CD14-positive monocyte (primary cell): ENCODE data around the gene SNX18. TPM values are rescaled to one million over a fixed set of nuclear protein-coding genes. Genes with fewer than 3 reads are reported as not detected.

ENCODE experiments used
- DNase-seq, 3 donors: peaks; one replicate each; pipeline ENCODE4 v3.0.0-alpha.2; 2011 to 2022
- H2AFZ ChIP-seq: 2 replicates; pipeline ENCODE4 v1.6.0; 2012; ENCODE audit warnings: mild to moderate bottlenecking, low read depth, low read length, inconsistent platforms; ENCODE audit not compliant: insufficient read depth, poor library complexity, severe bottlenecking
- H3K27ac ChIP-seq, 2 donors: 1 replicate in 1 of 2; 2 replicates in 1 of 2; pipeline ENCODE4 v1.5.1; 2012 to 2013; ENCODE audit warnings: low read length in 2 of 2, control low read depth in 1 of 2, inconsistent platforms in 1 of 2, low read depth in 1 of 2, mild to moderate bottlenecking in 1 of 2
- H3K27me3 ChIP-seq, 2 donors: one replicate each; pipeline versions ENCODE4 v1.6.0 to v1.6.1; 2011 to 2013; ENCODE audit warnings: low read length in 2 of 2; ENCODE audit not compliant: control insufficient read depth in 2 of 2, insufficient read depth in 2 of 2
- H3K36me3 ChIP-seq, 2 donors: replicated peaks in 1 of 2; 1 replicate in 1 of 2; 2 replicates in 1 of 2; pipeline versions ENCODE4 v1.5.1 to v1.6.1; 2012 to 2013; ENCODE audit warnings: low read length in 2 of 2, control low read depth in 1 of 2, inconsistent platforms in 1 of 2, mild to moderate bottlenecking in 1 of 2; ENCODE audit not compliant: insufficient read depth in 2 of 2, control insufficient read depth in 1 of 2
- H3K4me1 ChIP-seq, 2 donors: 1 replicate in 1 of 2; 2 replicates in 1 of 2; pipeline versions ENCODE4 v1.5.1 to v1.6.1; 2012 to 2013; ENCODE audit warnings: low read length in 2 of 2, control low read depth in 1 of 2, inconsistent platforms in 1 of 2, mild to moderate bottlenecking in 1 of 2, moderate library complexity in 1 of 2; ENCODE audit not compliant: insufficient read depth in 2 of 2, control insufficient read depth in 1 of 2
- H3K4me2 ChIP-seq: replicated peaks from 2 replicates; pipeline ENCODE3; 2012; ENCODE audit warnings: low read length, moderate library complexity, mild to moderate bottlenecking; ENCODE audit not compliant: poor library complexity, severe bottlenecking; ENCODE audit errors: extremely low read depth
- H3K4me3 ChIP-seq, 3 experiments: fragments of 200-600 bp in 1 of 3; sonication (generic) in 1 of 3; replicated peaks in 1 of 3; 1 replicate in 2 of 3; 2 replicates in 1 of 3; pipeline ENCODE4 v1.5.1; 2011 to 2013; ENCODE audit warnings: low read length in 3 of 3, mild to moderate bottlenecking in 3 of 3, control low read depth in 2 of 3, low read depth in 2 of 3, inconsistent platforms in 1 of 3, moderate library complexity in 1 of 3
- H3K79me2 ChIP-seq: 2 replicates; pipeline ENCODE4 v1.6.0; 2012; ENCODE audit warnings: mild to moderate bottlenecking, control low read depth, inconsistent platforms, low read length, moderate library complexity; ENCODE audit not compliant: insufficient read depth
- H3K9ac ChIP-seq: 2 replicates; pipeline ENCODE4 v1.6.0; 2017; ENCODE audit warnings: low read length, mild to moderate bottlenecking; ENCODE audit not compliant: insufficient read depth, poor library complexity, severe bottlenecking
- H3K9me3 ChIP-seq, 2 donors: replicated peaks in 1 of 2; 1 replicate in 1 of 2; 2 replicates in 1 of 2; pipeline versions ENCODE4 v1.5.1 to v1.6.1; 2012 to 2013; ENCODE audit warnings: low read length in 2 of 2, control low read depth in 1 of 2; ENCODE audit not compliant: control insufficient read depth in 1 of 2, insufficient read depth in 1 of 2
- H4K20me1 ChIP-seq: 2 replicates; pipeline ENCODE4 v1.6.0; 2012; ENCODE audit warnings: mild to moderate bottlenecking, low read length, control low read depth, moderate library complexity; ENCODE audit not compliant: insufficient read depth
- H3K27ac Mint-ChIP-seq, 7 donors: one replicate each; pipeline ENCODE4 v1.8.0; 2020; ENCODE audit warnings: mild to moderate bottlenecking in 7 of 7, mixed read lengths in 7 of 7, moderate library complexity in 6 of 7, inconsistent platforms in 2 of 7
- H3K27me3 Mint-ChIP-seq, 3 donors: one replicate each; pipeline ENCODE4 v1.8.0; 2021 to 2022; ENCODE audit warnings: low read depth in 3 of 3, mild to moderate bottlenecking in 3 of 3, mixed read lengths in 3 of 3, moderate library complexity in 3 of 3, inconsistent platforms in 1 of 3
- H3K36me3 Mint-ChIP-seq, 2 donors: one replicate each; pipeline ENCODE4 v1.8.0; 2020; ENCODE audit warnings: mixed read lengths in 2 of 2, inconsistent platforms in 1 of 2, mild to moderate bottlenecking in 1 of 2
- H3K4me1 Mint-ChIP-seq: one replicate; pipeline ENCODE4 v1.8.0; 2020; ENCODE audit warnings: mild to moderate bottlenecking, mixed read lengths
- H3K4me3 Mint-ChIP-seq, 2 donors: one replicate each; pipeline ENCODE4 v1.8.0; 2020; ENCODE audit warnings: mild to moderate bottlenecking in 2 of 2, mixed read lengths in 2 of 2, moderate library complexity in 1 of 2
- H3K9me3 Mint-ChIP-seq, 7 donors: one replicate each; pipeline ENCODE4 v1.8.0; 2020 to 2022; ENCODE audit warnings: mixed read lengths in 7 of 7, mild to moderate bottlenecking in 6 of 7, moderate library complexity in 6 of 7, inconsistent platforms in 2 of 7
- WGBS: methylation state at CpG from one replicate; pipeline ENCODE4 v1.1.5; 2013; ENCODE audit warnings: missing lambda C conversion rate; ENCODE audit not compliant: insufficient coverage; 5-methylcytosine and 5-hydroxymethylcytosine counted together
- intact Hi-C, 2 donors: fragments of 100-400 bp; cut with micrococcal nuclease; formaldehyde crosslinking; loops; one replicate each; pipeline versions ENCODE4 v1.15.0 to v1.15.1; 2023
- polyA plus RNA-seq, 3 donors: library from polyadenylated mRNA; depleted of rRNA in 1 of 3; unstranded in 2 of 3; stranded (reverse) in 1 of 3; fragments of 300-500 nt in 2 of 3; fragments of >200 nt in 1 of 3; fragmentation: Illumina TruSeq in 2 of 3; gene quantifications; 1 replicate in 2 of 3; 2 replicates in 1 of 3; pipeline ENCODE4 v1.2.3, GENCODE V29; 2012 to 2021
- TF ChIP-seq, protein P1 (sequence below): fragments of 200-600 bp; IDR thresholded peaks from one replicate; pipeline ENCODE4 v1.8.0; 2022; ENCODE audit warnings: antibody characterized with exemption, mild to moderate bottlenecking

SNX18 gene
- polyA plus RNA-seq, 3 donors = 6.8 to 33.3 (median 12.4) TPM

GRCh38 chr5:54539001-54539400 lies 21.4 kb downstream of the SNX18 start:
- Histone ChIP-seq H2AFZ (no peak overlapping the region), H3K4me2 (no peak overlapping the region), H3K9me3 (no peaks in the 10 kb centered on the region), H3K79me2 (peaks cover 100% of the 10 kb centered on the region), H3K27me3 (no peaks in the 10 kb centered on the region), H3K4me3 (no peak overlapping the region), H3K27ac (peak overlapping the region in 1 of 2 donors; percentile 65), H3K9ac (no peak overlapping the region), H3K36me3 (peaks cover 7 to 46% of the 10 kb centered on the region in 2 donors), H3K4me1 (peaks cover 5 to 30% of the 10 kb centered on the region in 2 donors), H4K20me1 (peaks cover 99% of the 10 kb centered on the region)
- Mint-ChIP-seq H3K36me3 (peaks cover 31 to 63% of the 10 kb centered on the region in 2 donors), H3K27me3 (peaks cover 0 to 4% (median 0%) of the 10 kb centered on the region in 3 donors), H3K27ac (peak overlapping the region in 4 of 7 donors; percentile 63 to 79 (median 73)), H3K9me3 (peaks cover 0 to 1% (median 0%) of the 10 kb centered on the region in 7 donors), H3K4me3 (no peak overlapping the region), H3K4me1 (peaks cover 62% of the 10 kb centered on the region)
- no CpG with 5 or more reads among the region's 4 CpGs for WGBS
- intact Hi-C loops = no loop called here
- DNase-seq = peak in 1 of 3 donors; percentile 27
- TF ChIP-seq, protein P1, sequence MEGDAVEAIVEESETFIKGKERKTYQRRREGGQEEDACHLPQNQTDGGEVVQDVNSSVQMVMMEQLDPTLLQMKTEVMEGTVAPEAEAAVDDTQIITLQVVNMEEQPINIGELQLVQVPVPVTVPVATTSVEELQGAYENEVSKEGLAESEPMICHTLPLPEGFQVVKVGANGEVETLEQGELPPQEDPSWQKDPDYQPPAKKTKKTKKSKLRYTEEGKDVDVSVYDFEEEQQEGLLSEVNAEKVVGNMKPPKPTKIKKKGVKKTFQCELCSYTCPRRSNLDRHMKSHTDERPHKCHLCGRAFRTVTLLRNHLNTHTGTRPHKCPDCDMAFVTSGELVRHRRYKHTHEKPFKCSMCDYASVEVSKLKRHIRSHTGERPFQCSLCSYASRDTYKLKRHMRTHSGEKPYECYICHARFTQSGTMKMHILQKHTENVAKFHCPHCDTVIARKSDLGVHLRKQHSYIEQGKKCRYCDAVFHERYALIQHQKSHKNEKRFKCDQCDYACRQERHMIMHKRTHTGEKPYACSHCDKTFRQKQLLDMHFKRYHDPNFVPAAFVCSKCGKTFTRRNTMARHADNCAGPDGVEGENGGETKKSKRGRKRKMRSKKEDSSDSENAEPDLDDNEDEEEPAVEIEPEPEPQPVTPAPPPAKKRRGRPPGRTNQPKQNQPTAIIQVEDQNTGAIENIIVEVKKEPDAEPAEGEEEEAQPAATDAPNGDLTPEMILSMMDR = no peak

- Histone ChIP-seq H3K9ac (no peak overlapping the region), H3K79me2 (peaks cover 100% of the 10 kb centered on the region), H4K20me1 (peaks cover 99% of the 10 kb centered on the region), H3K4me1 (peaks cover 4 to 23% of the 10 kb centered on the region in 2 donors), H3K36me3 (peaks cover 10 to 50% of the 10 kb centered on the region in 2 donors), H3K4me3 (no peak overlapping the region), H2AFZ (no peak overlapping the region), H3K27me3 (no peaks in the 10 kb centered on the region), H3K4me2 (no peak overlapping the region), H3K27ac (peak overlapping the region in 1 of 2 donors; percentile 65), H3K9me3 (no peaks in the 10 kb centered on the region)
- TF ChIP-seq, protein P1 = no peak
- Mint-ChIP-seq H3K9me3 (peaks cover 0 to 1% (median 0%) of the 10 kb centered on the region in 7 donors), H3K27ac (peak overlapping the region in 1 of 7 donors; percentile 9), H3K36me3 (peaks cover 33 to 63% of the 10 kb centered on the region in 2 donors), H3K4me1 (peaks cover 59% of the 10 kb centered on the region), H3K4me3 (no peak overlapping the region), H3K27me3 (peaks cover 0 to 4% (median 0%) of the 10 kb centered on the region in 3 donors)
- WGBS = no CpG with 5 or more reads among the region's 3 CpGs
- intact Hi-C loops = no loop called here
- no peak for DNase-seq
These were observed 22.7 kb downstream of the SNX18 start for GRCh38 chr5:54540286-54540685.
